MCF 10A (cell line): ENCODE results near the gene ZSCAN21. TPM values are rescaled to one million over a fixed set of nuclear protein-coding genes. Genes with fewer than 3 reads are reported as not detected.
"Not testable (repeated sequence)": the region's sequence is repeated elsewhere in the genome, so short reads cannot be mapped to it uniquely, and the experiment has no call there.

Experiments
- BruUV-seq: library from RNA; stranded (reverse); fragments of 400-500 nt; replicated peaks from 2 replicates; lab custom pipeline; 2021; lab: Mats Ljungman, UMichigan
- CTCF ChIA-PET: fragments of 300-600 bp; sonication (Branson Sonifier 250); formaldehyde crosslinking; extraction: SDS; loops from one replicate; lab custom pipeline; 2021; ENCODE audit warnings: antibody characterized with exemption, inconsistent platforms; lab: Yijun Ruan, JAX
- POLR2A ChIA-PET: fragments of 300-600, 350-650 bp; sonication (Branson Sonifier 250); formaldehyde crosslinking; extraction: SDS; loops from one replicate; lab custom pipeline; 2020; ENCODE audit warnings: antibody characterized with exemption, inconsistent platforms; lab: Yijun Ruan, JAX
- DNase-seq: peaks from one replicate; pipeline ENCODE4 v3.0.0-alpha.2; 2018; ENCODE audit not compliant: unreplicated experiment
- H3K27ac Mint-ChIP-seq: one replicate; pipeline ENCODE4 v1.8.0; 2022; ENCODE audit warnings: mild to moderate bottlenecking, low read depth, mixed read lengths; ENCODE audit not compliant: unreplicated experiment
- H3K27me3 Mint-ChIP-seq: one replicate; pipeline ENCODE4 v1.8.0; 2022; ENCODE audit warnings: mixed read lengths; ENCODE audit not compliant: insufficient read depth, unreplicated experiment
- H3K36me3 Mint-ChIP-seq: one replicate; pipeline ENCODE4 v1.8.0; 2022; ENCODE audit warnings: mild to moderate bottlenecking, moderate library complexity, mixed read lengths; ENCODE audit not compliant: insufficient read depth, unreplicated experiment
- H3K4me1 Mint-ChIP-seq: one replicate; pipeline ENCODE4 v1.8.0; 2022; ENCODE audit warnings: mixed read lengths; ENCODE audit not compliant: insufficient read depth, unreplicated experiment
- H3K4me3 Mint-ChIP-seq: one replicate; pipeline ENCODE4 v1.8.0; 2022; ENCODE audit warnings: mild to moderate bottlenecking, moderate library complexity, mixed read lengths; ENCODE audit not compliant: unreplicated experiment
- H3K9me3 Mint-ChIP-seq: one replicate; pipeline ENCODE4 v1.8.0; 2022; ENCODE audit warnings: mixed read lengths; ENCODE audit not compliant: unreplicated experiment
- intact Hi-C: fragments of 100-400 bp; cut with micrococcal nuclease; formaldehyde crosslinking; loops from 2 replicates; pipeline ENCODE4 v1.14.1; 2022
- total RNA-seq: library from RNA; stranded (reverse); gene quantifications from 2 replicates; pipeline ENCODE4 v1.2.3, GENCODE V29; 2022
- TF ChIP-seq, protein P1 (sequence below): fragments of 200-600 bp; IDR thresholded peaks from one replicate; pipeline ENCODE4 v1.8.0; 2022; ENCODE audit warnings: antibody characterized with exemption, mild to moderate bottlenecking; ENCODE audit not compliant: unreplicated experiment

ZSCAN21 gene
- total RNA-seq, 1 experiment from 2014 or later, result 14.7 TPM

DNA sequence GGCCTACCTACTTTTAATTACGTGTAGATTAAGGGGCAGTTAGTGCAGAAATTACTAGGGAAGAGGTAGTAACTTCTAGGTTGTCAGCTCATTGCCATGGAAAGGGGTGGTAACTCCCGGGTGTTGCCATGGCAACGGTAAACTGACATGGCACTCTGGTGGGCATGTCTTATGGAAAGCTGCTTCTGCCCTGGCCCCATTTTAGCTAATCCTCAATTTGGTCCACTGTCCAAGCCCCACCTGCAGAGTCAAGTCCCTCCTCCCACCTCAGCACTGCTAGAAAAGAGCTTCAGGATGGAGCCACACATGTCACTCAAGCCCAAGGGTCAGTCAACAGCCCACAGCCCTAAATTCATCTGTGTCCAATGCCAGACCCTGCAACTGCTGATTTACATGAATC lies 41.7 kb upstream of the ZSCAN21 start:
- Mint-ChIP-seq H3K9me3 (no peaks in the 10 kb centered on the region), H3K36me3 (no peaks in the 10 kb centered on the region), H3K27ac (no peak overlapping the region), H3K27me3 (no peaks in the 10 kb centered on the region), H3K4me1 (no peaks in the 10 kb centered on the region), H3K4me3 (no peak overlapping the region)
- no peak for DNase-seq
- POLR2A ChIA-PET, result interaction anchor here (0.6 to 1.6 kb wide), 3 partner anchors 9 to 163 kb away, joined by 3 to 4 read pairs (median 3); no protein-coding TSS in a partner anchor
- intact Hi-C loops, result no loop called here
- CTCF ChIA-PET, result interaction anchor here (1.1 to 1.3 kb wide), 2 partner anchors 14 to 17 kb away, joined by 5 read pairs; no protein-coding TSS in a partner anchor
- TF ChIP-seq, protein P1, sequence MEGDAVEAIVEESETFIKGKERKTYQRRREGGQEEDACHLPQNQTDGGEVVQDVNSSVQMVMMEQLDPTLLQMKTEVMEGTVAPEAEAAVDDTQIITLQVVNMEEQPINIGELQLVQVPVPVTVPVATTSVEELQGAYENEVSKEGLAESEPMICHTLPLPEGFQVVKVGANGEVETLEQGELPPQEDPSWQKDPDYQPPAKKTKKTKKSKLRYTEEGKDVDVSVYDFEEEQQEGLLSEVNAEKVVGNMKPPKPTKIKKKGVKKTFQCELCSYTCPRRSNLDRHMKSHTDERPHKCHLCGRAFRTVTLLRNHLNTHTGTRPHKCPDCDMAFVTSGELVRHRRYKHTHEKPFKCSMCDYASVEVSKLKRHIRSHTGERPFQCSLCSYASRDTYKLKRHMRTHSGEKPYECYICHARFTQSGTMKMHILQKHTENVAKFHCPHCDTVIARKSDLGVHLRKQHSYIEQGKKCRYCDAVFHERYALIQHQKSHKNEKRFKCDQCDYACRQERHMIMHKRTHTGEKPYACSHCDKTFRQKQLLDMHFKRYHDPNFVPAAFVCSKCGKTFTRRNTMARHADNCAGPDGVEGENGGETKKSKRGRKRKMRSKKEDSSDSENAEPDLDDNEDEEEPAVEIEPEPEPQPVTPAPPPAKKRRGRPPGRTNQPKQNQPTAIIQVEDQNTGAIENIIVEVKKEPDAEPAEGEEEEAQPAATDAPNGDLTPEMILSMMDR, result no peak
- no TSS peak for BruUV-seq

DNA sequence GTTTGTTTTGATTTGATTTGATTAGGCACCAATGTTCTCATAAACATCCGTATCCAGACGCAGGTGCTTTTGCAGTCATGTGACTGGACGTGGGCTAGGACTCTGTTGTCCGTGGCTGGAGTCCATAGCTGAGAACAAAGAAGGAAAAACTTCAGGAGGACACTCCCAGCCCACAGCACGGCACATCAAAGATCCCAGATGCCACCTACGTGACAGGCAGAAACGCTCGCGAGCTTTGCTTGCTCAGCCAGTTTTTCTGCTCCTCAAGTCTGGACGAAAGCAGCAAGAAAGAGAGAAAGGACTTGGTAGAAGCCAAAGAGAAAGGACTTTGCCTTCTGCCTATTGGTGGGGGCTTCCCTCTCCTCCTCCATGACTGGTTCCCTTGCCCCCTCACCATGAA lies 41.0 kb upstream of the ZSCAN21 start:
- no peak overlapping the region for H3K4me3 Mint-ChIP-seq
- BruUV-seq, result no TSS peak
- no peaks in the 10 kb centered on the region for H3K4me1 Mint-ChIP-seq
- no peaks in the 10 kb centered on the region for H3K27me3 Mint-ChIP-seq
- no peak for DNase-seq
- TF ChIP-seq, protein P1, result no peak
- no peaks in the 10 kb centered on the region for H3K36me3 Mint-ChIP-seq
- CTCF ChIA-PET, result interaction anchor here (1.1 to 1.3 kb wide), 2 partner anchors 15 to 18 kb away, joined by 5 read pairs; no protein-coding TSS in a partner anchor
- intact Hi-C loops, result no loop called here
- POLR2A ChIA-PET, result interaction anchor here (0.6 to 1.6 kb wide), 3 partner anchors 9 to 163 kb away, joined by 3 to 4 read pairs (median 3); no protein-coding TSS in a partner anchor
- H3K9me3 Mint-ChIP-seq, result no peaks in the 10 kb centered on the region
- no peak overlapping the region for H3K27ac Mint-ChIP-seq

DNA sequence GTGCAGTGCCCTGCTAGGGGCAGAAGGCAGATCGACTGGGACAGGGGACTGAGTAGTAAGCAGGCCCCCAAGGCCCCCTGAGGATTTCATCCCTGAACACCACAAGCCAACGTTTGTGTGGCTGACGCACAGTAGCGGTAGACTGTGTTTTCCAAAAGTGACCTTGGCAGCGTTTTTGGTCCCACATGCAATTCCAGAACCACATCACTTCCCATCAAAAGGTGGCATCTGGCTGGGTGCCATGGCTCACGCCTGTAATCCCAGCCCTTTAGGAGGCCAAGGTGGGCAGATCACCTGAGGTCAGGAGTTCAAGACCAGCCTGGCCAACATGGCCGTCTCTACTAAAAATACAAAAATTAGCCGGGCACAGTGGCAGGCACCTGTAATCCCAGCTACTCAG lies 39.6 kb upstream of the ZSCAN21 start:
- intact Hi-C loops, H3K4me1 Mint-ChIP-seq, DNase-seq, BruUV-seq, H3K4me3 Mint-ChIP-seq, POLR2A ChIA-PET, H3K9me3 Mint-ChIP-seq, H3K27ac Mint-ChIP-seq, H3K36me3 Mint-ChIP-seq, CTCF ChIA-PET, H3K27me3 Mint-ChIP-seq: not testable (repeated sequence)

DNA sequence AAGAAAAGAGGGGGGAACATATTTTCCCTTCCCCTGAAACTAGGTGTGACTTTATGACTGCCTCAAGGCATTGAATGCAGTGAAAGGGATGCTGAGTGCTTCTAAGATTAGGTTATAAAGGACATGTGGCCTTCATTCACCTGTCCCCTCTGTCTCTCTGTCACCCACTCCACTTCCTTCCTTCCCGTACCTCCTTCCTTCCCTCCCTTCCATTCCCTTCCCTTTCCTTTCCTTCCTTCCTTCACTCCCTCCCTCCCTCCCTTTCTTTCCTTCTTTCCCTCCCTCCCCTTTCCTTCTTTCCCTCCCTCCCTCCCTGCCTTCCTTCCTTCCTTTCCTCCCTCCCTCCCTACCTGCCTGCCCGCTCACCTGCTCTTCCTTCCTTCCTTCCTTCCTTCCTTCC lies 38.7 kb upstream of the ZSCAN21 start:
- POLR2A ChIA-PET, result no interaction called here

More for the DNA sequence above, 38.7 kb upstream of the ZSCAN21 start:
- DNase-seq, result no peak
- Mint-ChIP-seq H3K27me3 (no peaks in the 10 kb centered on the region), H3K27ac (no peak overlapping the region), H3K9me3 (no peaks in the 10 kb centered on the region), H3K4me1 (no peaks in the 10 kb centered on the region), H3K36me3 (no peaks in the 10 kb centered on the region), H3K4me3 (no peak overlapping the region)
- TF ChIP-seq, protein P1, result no peak
- no TSS peak for BruUV-seq
- CTCF ChIA-PET, result interaction anchor here (0.5 to 2.0 kb wide), 3 partner anchors 11 to 1084 kb away, joined by 4 to 10 read pairs (median 5); no protein-coding TSS in a partner anchor
- intact Hi-C loops, result no loop called here
